Measurements from ENCODE around the gene WDR90. TPM values are rescaled to one million over a fixed set of nuclear protein-coding genes. Genes with fewer than 3 reads are reported as not detected.

Gene WDR90
- total RNA-seq, 1 donor from 2014 or later: 21.2 TPM

DNA sequence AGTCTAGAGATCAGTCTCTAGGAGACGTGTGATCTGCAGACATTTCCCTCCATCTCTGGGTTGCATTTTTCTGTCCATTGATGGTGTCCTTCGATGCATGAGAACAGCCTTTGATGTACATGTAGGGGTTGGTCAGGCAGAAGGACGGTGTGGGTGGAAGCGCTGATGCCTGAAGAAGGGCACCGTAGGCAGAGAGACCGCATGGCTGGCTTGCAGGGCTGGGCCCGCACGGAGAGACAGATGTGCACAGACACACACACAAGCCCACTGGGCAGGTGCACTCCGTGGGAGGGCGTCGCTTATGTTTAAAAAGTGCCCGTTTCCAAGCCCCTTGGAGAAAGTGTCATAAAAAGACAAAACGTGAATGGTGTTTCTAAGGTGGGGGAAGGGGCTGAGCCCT is 34.0 kb upstream of the WDR90 start:
- DNase-seq (ENCODE audit: low read depth) (no peak), FAIRE-seq (no peak)
- H2AFZ ChIP-seq (ENCODE audit: low read depth, low read length): no peak overlapping the region
- no peak overlapping the region for H3K9ac ChIP-seq (ENCODE audit: low read length)
- no peaks in the 10 kb centered on the region for H3K27me3 Mint-ChIP-seq (ENCODE audit: low read depth, unreplicated experiment)
- no peaks in the 10 kb centered on the region for H3K4me1 ChIP-seq (ENCODE audit: insufficient read depth, low read length)
- H3K27ac Mint-ChIP-seq (ENCODE audit: unreplicated experiment): no peak overlapping the region
- peaks cover 8% of the 10 kb centered on the region for H3K79me2 ChIP-seq (ENCODE audit: insufficient read depth, low read length)
- peaks cover 36% of the 10 kb centered on the region for H4K20me1 ChIP-seq (ENCODE audit: insufficient read depth, low read length)
- H3K4me2 ChIP-seq (ENCODE audit: low read length): no peak overlapping the region
- H3K4me3 Mint-ChIP-seq (ENCODE audit: unreplicated experiment): no peak overlapping the region
- H3K36me3 Mint-ChIP-seq (ENCODE audit: low read depth, unreplicated experiment): peaks cover 18% of the 10 kb centered on the region
- TF ChIP-seq, protein P1, sequence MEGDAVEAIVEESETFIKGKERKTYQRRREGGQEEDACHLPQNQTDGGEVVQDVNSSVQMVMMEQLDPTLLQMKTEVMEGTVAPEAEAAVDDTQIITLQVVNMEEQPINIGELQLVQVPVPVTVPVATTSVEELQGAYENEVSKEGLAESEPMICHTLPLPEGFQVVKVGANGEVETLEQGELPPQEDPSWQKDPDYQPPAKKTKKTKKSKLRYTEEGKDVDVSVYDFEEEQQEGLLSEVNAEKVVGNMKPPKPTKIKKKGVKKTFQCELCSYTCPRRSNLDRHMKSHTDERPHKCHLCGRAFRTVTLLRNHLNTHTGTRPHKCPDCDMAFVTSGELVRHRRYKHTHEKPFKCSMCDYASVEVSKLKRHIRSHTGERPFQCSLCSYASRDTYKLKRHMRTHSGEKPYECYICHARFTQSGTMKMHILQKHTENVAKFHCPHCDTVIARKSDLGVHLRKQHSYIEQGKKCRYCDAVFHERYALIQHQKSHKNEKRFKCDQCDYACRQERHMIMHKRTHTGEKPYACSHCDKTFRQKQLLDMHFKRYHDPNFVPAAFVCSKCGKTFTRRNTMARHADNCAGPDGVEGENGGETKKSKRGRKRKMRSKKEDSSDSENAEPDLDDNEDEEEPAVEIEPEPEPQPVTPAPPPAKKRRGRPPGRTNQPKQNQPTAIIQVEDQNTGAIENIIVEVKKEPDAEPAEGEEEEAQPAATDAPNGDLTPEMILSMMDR (IDR thresholded peaks at IDR 0.05; ENCODE audit: insufficient read depth, low read depth, low read length): no peak
- TF ChIP-seq EZH2 (IDR thresholded peaks at IDR 0.05; ENCODE audit: insufficient read depth, low read length): no peak
- H3K9me3 Mint-ChIP-seq (ENCODE audit: unreplicated experiment): no peaks in the 10 kb centered on the region
- no peak overlapping the region for H3K4me3 ChIP-seq (ENCODE audit: insufficient read depth, low read depth, low read length)
- no peak overlapping the region for H3K27ac ChIP-seq (ENCODE audit: low read depth, low read length)
- no peaks in the 10 kb centered on the region for H3K9me3 ChIP-seq (ENCODE audit: insufficient read depth, low read depth, low read length)
- peaks cover 3% of the 10 kb centered on the region for H3K4me1 Mint-ChIP-seq (ENCODE audit: low read depth, unreplicated experiment)
- no peaks in the 10 kb centered on the region for H3K36me3 ChIP-seq (ENCODE audit: insufficient read depth, low read length)
- no peaks in the 10 kb centered on the region for H3K27me3 ChIP-seq (ENCODE audit: insufficient read depth, low read length)

DNA sequence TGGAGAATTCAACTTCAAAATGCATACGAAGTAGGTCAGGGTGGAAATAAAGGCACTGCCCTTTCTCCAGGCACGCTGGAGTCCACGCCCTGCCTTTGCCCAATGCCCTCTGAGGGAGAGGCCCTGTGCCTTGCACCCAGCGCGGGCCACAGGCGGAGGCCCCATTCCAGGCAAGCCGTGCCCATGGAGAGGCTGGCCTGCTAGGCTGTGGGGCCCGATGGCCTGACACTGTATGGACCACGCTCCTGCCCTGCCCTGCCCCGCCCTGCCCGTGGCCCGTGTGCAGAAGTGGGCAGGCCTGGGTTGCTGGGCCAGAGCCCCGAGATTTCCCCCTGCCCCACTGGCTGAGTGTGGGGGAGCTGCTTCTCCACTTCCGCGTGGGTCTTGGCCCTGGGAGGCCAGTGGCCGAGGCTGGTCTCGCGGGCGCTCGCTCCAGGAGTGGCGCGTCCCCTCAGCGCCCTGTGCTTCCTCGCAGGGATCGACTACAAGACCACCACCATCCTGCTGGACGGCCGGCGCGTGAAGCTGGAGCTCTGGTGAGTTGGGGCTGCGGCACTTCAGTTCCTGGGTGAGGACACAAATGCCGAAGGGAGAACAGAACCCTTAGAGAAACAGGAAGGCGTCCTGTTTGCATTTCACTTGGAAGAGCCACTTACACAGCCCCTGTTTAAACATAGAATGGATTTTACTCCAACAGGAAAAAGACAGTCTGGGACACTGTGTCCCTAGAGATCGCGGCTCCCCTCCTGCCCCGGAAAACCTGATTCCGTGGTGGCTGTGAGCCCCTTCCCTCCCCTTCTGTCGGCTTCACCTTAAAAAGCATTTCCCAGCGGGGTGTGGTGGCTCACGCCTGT is 32.2 kb upstream of the WDR90 start:
- Mint-ChIP-seq H3K27me3 (ENCODE audit: low read depth, unreplicated experiment) (no peaks in the 10 kb centered on the region), H3K36me3 (ENCODE audit: low read depth, unreplicated experiment) (peaks cover 15% of the 10 kb centered on the region), H3K9me3 (ENCODE audit: unreplicated experiment) (no peaks in the 10 kb centered on the region), H3K4me3 (ENCODE audit: unreplicated experiment) (no peak overlapping the region), H3K4me1 (ENCODE audit: low read depth, unreplicated experiment) (no peaks in the 10 kb centered on the region), H3K27ac (ENCODE audit: unreplicated experiment) (no peak overlapping the region)
- Histone ChIP-seq H4K20me1 (ENCODE audit: insufficient read depth, low read length) (peaks cover 38% of the 10 kb centered on the region), H3K4me3 (ENCODE audit: insufficient read depth, low read depth, low read length) (no peak overlapping the region), H3K4me1 (ENCODE audit: insufficient read depth, low read length) (peaks cover 7% of the 10 kb centered on the region), H3K27me3 (ENCODE audit: insufficient read depth, low read length) (no peaks in the 10 kb centered on the region), H3K27ac (ENCODE audit: low read depth, low read length) (no peak overlapping the region), H3K9me3 (ENCODE audit: insufficient read depth, low read depth, low read length) (no peaks in the 10 kb centered on the region), H3K36me3 (ENCODE audit: insufficient read depth, low read length) (no peaks in the 10 kb centered on the region), H3K79me2 (ENCODE audit: insufficient read depth, low read length) (no peaks in the 10 kb centered on the region), H2AFZ (ENCODE audit: low read depth, low read length) (no peak overlapping the region), H3K9ac (ENCODE audit: low read length) (no peak overlapping the region), H3K4me2 (ENCODE audit: low read length) (no peak overlapping the region)
- TF ChIP-seq EZH2 (IDR thresholded peaks at IDR 0.05; ENCODE audit: insufficient read depth, low read length): no peak
- TF ChIP-seq, protein P1 (IDR thresholded peaks at IDR 0.05; ENCODE audit: insufficient read depth, low read depth, low read length): no peak
- DNase-seq (ENCODE audit: low read depth) (no peak), FAIRE-seq (no peak)

DNA sequence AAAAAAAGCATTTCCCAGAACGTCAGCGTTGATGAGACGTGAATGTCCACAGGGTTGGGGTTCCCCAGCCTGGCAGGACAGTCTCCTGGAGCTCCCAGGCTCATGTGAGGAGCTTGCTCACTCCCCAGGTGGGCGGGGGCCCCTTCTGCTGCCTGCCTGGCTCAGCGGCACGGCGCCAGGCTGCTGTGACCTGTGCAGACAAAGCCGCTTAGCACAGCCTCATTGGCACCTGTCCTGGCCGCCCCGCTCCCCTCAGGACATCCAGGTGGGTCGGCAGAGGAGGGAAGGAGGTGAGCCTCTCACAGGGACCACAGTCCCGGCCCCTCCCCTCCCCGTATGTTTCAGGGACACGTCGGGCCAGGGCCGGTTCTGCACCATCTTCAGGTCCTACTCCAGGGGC is 31.3 kb upstream of the WDR90 start:
- no peak overlapping the region for H3K4me3 ChIP-seq (ENCODE audit: insufficient read depth, low read depth, low read length)
- TF ChIP-seq, protein P1 (IDR thresholded peaks at IDR 0.05; ENCODE audit: insufficient read depth, low read depth, low read length): no peak
- no peak for TF ChIP-seq EZH2 (IDR thresholded peaks at IDR 0.05; ENCODE audit: insufficient read depth, low read length)
- Mint-ChIP-seq H3K4me1 (ENCODE audit: low read depth, unreplicated experiment) (no peaks in the 10 kb centered on the region), H3K27me3 (ENCODE audit: low read depth, unreplicated experiment) (no peaks in the 10 kb centered on the region), H3K36me3 (ENCODE audit: low read depth, unreplicated experiment) (peaks cover 15% of the 10 kb centered on the region), H3K4me3 (ENCODE audit: unreplicated experiment) (no peak overlapping the region), H3K9me3 (ENCODE audit: unreplicated experiment) (no peaks in the 10 kb centered on the region), H3K27ac (ENCODE audit: unreplicated experiment) (no peak overlapping the region)
- peaks cover 2% of the 10 kb centered on the region for H3K79me2 ChIP-seq (ENCODE audit: insufficient read depth, low read length)
- DNase-seq (ENCODE audit: low read depth) (no peak), FAIRE-seq (no peak)
- H2AFZ ChIP-seq (ENCODE audit: low read depth, low read length): no peak overlapping the region
- H3K4me2 ChIP-seq (ENCODE audit: low read length): no peak overlapping the region
- H3K4me1 ChIP-seq (ENCODE audit: insufficient read depth, low read length): peaks cover 15% of the 10 kb centered on the region
- H3K9me3 ChIP-seq (ENCODE audit: insufficient read depth, low read depth, low read length): no peaks in the 10 kb centered on the region
- H4K20me1 ChIP-seq (ENCODE audit: insufficient read depth, low read length): peaks cover 40% of the 10 kb centered on the region
- no peaks in the 10 kb centered on the region for H3K27me3 ChIP-seq (ENCODE audit: insufficient read depth, low read length)
- no peaks in the 10 kb centered on the region for H3K36me3 ChIP-seq (ENCODE audit: insufficient read depth, low read length)
- no peak overlapping the region for H3K27ac ChIP-seq (ENCODE audit: low read depth, low read length)
- H3K9ac ChIP-seq (ENCODE audit: low read length): no peak overlapping the region
